GM12878 (cell line): ENCODE results near the gene XKRX. TPM values are rescaled to one million over a fixed set of nuclear protein-coding genes. Genes with fewer than 3 reads are reported as not detected.

Source experiments
- BMI1 ChIP-seq: fragments of 450-650 bp; IDR thresholded peaks from 2 replicates; pipeline ENCODE4 v1.6.1; 2016; ENCODE audit warnings: mild to moderate bottlenecking, moderate library complexity, borderline replicate concordance
- CREB1 ChIP-seq: IDR thresholded peaks from 2 replicates; pipeline ENCODE4 v1.6.1; 2012; ENCODE audit warnings: low read depth, mild to moderate bottlenecking, inconsistent platforms
- MTA2 ChIP-seq: fragments of 450-650 bp; IDR thresholded peaks from 2 replicates; pipeline ENCODE4 v1.6.1; 2016; ENCODE audit warnings: low read depth, mild to moderate bottlenecking, moderate library complexity
- ZNF274 ChIP-seq: IDR thresholded peaks from one replicate; pipeline ENCODE4 v1.8.0; 2011; ENCODE audit not compliant: insufficient read length, insufficient read depth
- polyA plus RNA-seq, 11 experiments: library from polyadenylated mRNA; depleted of rRNA in 4 of 11; unstranded in 6 of 11; stranded (reverse) in 5 of 11; fragments of >200 nt; fragmentation: Nextera tagmentation in 4 of 11; fragmentation: Illumina TruSeq in 1 of 11; extraction: Ambion mirVana in 4 of 11; extraction: Trizol in 1 of 11; gene quantifications; 1 replicate in 1 of 11; 2 replicates in 10 of 11; pipeline versions ENCODE4 v1.2.1 to v1.2.3, GENCODE V29; 2011 to 2016; ENCODE audit warnings: inconsistent platforms in 2 of 11, missing spikeins in 2 of 11, low read depth in 1 of 11
- total RNA-seq, 4 experiments: library from RNA; depleted of rRNA in 3 of 4; stranded (reverse); fragments of >200 nt in 3 of 4; fragmentation: Illumina TruSeq in 1 of 4; extraction: Trizol in 1 of 4; gene quantifications; 2 replicates each; pipeline versions ENCODE4 v1.2.1 to v1.2.3, GENCODE V29; 2013 to 2021

XKRX gene
- total and polyA plus RNA-seq, 10 of the 15 experiments (the other 5 are each of a cell fraction or from before 2014, with no cell fraction given): 0.07 to 0.30 (median 0.22) TPM; not detected in 4

DNA sequence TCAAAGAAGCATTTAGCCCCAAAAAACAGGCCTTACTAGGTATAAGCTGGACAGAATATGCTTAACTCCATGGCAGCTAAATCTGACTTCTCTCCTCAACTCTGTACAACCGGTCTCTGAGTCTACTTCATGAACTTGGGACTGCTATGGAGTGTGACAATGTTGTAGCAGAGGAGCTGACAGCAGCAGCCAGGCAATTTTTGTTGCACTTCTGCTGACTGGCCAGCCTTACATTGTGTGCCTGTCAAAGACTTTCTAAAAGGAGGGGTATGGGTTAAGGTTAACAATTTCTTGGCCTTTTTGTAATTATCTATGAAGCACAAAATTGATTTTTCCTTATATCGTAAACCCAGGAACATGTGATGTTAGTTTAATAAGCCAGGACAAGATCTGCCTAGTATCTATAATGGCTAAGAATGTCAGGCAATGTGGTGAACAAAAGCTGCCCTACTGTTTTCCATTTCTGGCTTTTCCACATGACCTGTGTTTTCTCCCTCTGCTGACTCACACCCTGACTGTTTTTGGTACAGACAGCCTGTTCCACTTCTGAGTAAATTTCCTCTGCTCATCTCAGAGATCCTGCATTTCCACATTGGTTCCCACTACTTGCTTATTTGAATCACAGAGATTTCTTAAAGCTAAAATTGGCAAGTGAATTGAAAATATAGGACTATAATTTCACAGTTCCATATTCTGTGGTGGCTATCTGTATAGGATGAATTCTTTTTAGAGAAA, 63.9 kb downstream of the XKRX start (continued):
- TF ChIP-seq BMI1 (no peak), ZNF274 (no peak), MTA2 (no peak), CREB1 (no peak)
- TF ChIP-seq, all 136 proteins: peak for 0

Other genes starting within 250 kb of the XKRX start
- 0.11 and 0.22 TPM in 2 replicates for gene SYTL4, start 196.8 kb downstream of the XKRX start, total RNA-seq (2014; rRNA removed)
- gene SYTL4, start 196.8 kb downstream of the XKRX start, total RNA-seq (2014; rRNA removed; fragmentation: Illumina TruSeq; extraction: Trizol): 0.09 and 0.31 TPM in 2 replicates
- gene SYTL4, start 196.8 kb downstream of the XKRX start, total RNA-seq (2021): 0.74 TPM in 1 of 2 replicates, not detected in the other
- not detected in 2 replicates for gene SYTL4, start 196.8 kb downstream of the XKRX start, polyA plus RNA-seq (2011; rRNA removed)
- 0.22 and 0.38 TPM in 2 replicates for gene SYTL4, start 196.8 kb downstream of the XKRX start, polyA plus RNA-seq (2014; fragmentation: Illumina TruSeq; extraction: Trizol)
- under 1 TPM; 0.13 to 0.29 TPM for gene SYTL4, start 196.8 kb downstream of the XKRX start, polyA plus RNA-seq (2014; fragmentation: Nextera tagmentation; extraction: Ambion mirVana)
- 0.15 and 0.17 TPM in 2 replicates for gene SYTL4, start 196.8 kb downstream of the XKRX start, polyA plus RNA-seq (2014; rRNA removed)
- under 1 TPM in 1 of 2 experiments, not detected in 1; 0.07 TPM for gene SYTL4, start 196.8 kb downstream of the XKRX start, polyA plus RNA-seq (2016; fragmentation: Nextera tagmentation; extraction: Ambion mirVana)
- gene CSTF2, start 108.5 kb downstream of the XKRX start, total RNA-seq (2014; rRNA removed): 34.8 and 35.6 TPM in 2 replicates
- gene CSTF2, start 108.5 kb downstream of the XKRX start, total RNA-seq (2014; rRNA removed; fragmentation: Illumina TruSeq; extraction: Trizol): 28.7 and 30.3 TPM in 2 replicates
- gene CSTF2, start 108.5 kb downstream of the XKRX start, total RNA-seq (2021): 31.9 and 35.2 TPM in 2 replicates
- 42.7 and 45.2 TPM in 2 replicates for gene CSTF2, start 108.5 kb downstream of the XKRX start, polyA plus RNA-seq (2011; rRNA removed)
- gene CSTF2, start 108.5 kb downstream of the XKRX start, polyA plus RNA-seq (2014; fragmentation: Illumina TruSeq; extraction: Trizol): 37.1 and 40.2 TPM in 2 replicates
- gene CSTF2, start 108.5 kb downstream of the XKRX start, polyA plus RNA-seq (2014; fragmentation: Nextera tagmentation; extraction: Ambion mirVana): 1 to 10 TPM; 7.7 to 9.0 TPM
- 36.5 and 36.9 TPM in 2 replicates for gene CSTF2, start 108.5 kb downstream of the XKRX start, polyA plus RNA-seq (2014; rRNA removed)
- 10 to 100 TPM; 56.9 to 66.6 TPM for gene CSTF2, start 108.5 kb downstream of the XKRX start, polyA plus RNA-seq (2016; fragmentation: Nextera tagmentation; extraction: Ambion mirVana)
- gene NOX1, start 54.6 kb downstream of the XKRX start, total RNA-seq (2014; rRNA removed): not detected in 2 replicates
- gene NOX1, start 54.6 kb downstream of the XKRX start, total RNA-seq (2014; rRNA removed; fragmentation: Illumina TruSeq; extraction: Trizol): not detected in 2 replicates
- 0.16 TPM in 1 of 2 replicates, not detected in the other for gene NOX1, start 54.6 kb downstream of the XKRX start, total RNA-seq (2021)
- gene NOX1, start 54.6 kb downstream of the XKRX start, polyA plus RNA-seq (2011; rRNA removed): not detected in 2 replicates
- 0.03 TPM in 1 of 2 replicates, not detected in the other for gene NOX1, start 54.6 kb downstream of the XKRX start, polyA plus RNA-seq (2014; fragmentation: Illumina TruSeq; extraction: Trizol)
- gene NOX1, start 54.6 kb downstream of the XKRX start, polyA plus RNA-seq (2014; fragmentation: Nextera tagmentation; extraction: Ambion mirVana): under 1 TPM in 1 of 2 experiments, not detected in 1; 0.09 TPM
- not detected in 2 replicates for gene NOX1, start 54.6 kb downstream of the XKRX start, polyA plus RNA-seq (2014; rRNA removed)
- gene NOX1, start 54.6 kb downstream of the XKRX start, polyA plus RNA-seq (2016; fragmentation: Nextera tagmentation; extraction: Ambion mirVana): under 1 TPM; 0.08 TPM
- not detected in 2 replicates for gene ARL13A, start 40.8 kb upstream of the XKRX start, total RNA-seq (2014; rRNA removed)
- not detected in 2 replicates for gene ARL13A, start 40.8 kb upstream of the XKRX start, total RNA-seq (2014; rRNA removed; fragmentation: Illumina TruSeq; extraction: Trizol)
- gene ARL13A, start 40.8 kb upstream of the XKRX start, total RNA-seq (2021): not detected in 2 replicates
- not detected in 2 replicates for gene ARL13A, start 40.8 kb upstream of the XKRX start, polyA plus RNA-seq (2011; rRNA removed)
- not detected in 2 replicates for gene ARL13A, start 40.8 kb upstream of the XKRX start, polyA plus RNA-seq (2014; fragmentation: Illumina TruSeq; extraction: Trizol)
- gene ARL13A, start 40.8 kb upstream of the XKRX start, polyA plus RNA-seq (2014; fragmentation: Nextera tagmentation; extraction: Ambion mirVana): not detected
- gene ARL13A, start 40.8 kb upstream of the XKRX start, polyA plus RNA-seq (2014; rRNA removed): not detected in 2 replicates
- gene ARL13A, start 40.8 kb upstream of the XKRX start, polyA plus RNA-seq (2016; fragmentation: Nextera tagmentation; extraction: Ambion mirVana): not detected
- 12.4 and 13.0 TPM in 2 replicates for gene TRMT2B, start 123.2 kb upstream of the XKRX start, total RNA-seq (2014; rRNA removed)
- 11.3 and 12.5 TPM in 2 replicates for gene TRMT2B, start 123.2 kb upstream of the XKRX start, total RNA-seq (2014; rRNA removed; fragmentation: Illumina TruSeq; extraction: Trizol)
- 13.0 and 14.2 TPM in 2 replicates for gene TRMT2B, start 123.2 kb upstream of the XKRX start, total RNA-seq (2021)
- gene TRMT2B, start 123.2 kb upstream of the XKRX start, polyA plus RNA-seq (2011; rRNA removed): 14.2 and 16.1 TPM in 2 replicates
- 11.7 and 13.1 TPM in 2 replicates for gene TRMT2B, start 123.2 kb upstream of the XKRX start, polyA plus RNA-seq (2014; fragmentation: Illumina TruSeq; extraction: Trizol)
- 1 to 10 TPM; 2.5 to 4.1 TPM for gene TRMT2B, start 123.2 kb upstream of the XKRX start, polyA plus RNA-seq (2014; fragmentation: Nextera tagmentation; extraction: Ambion mirVana)
- gene TRMT2B, start 123.2 kb upstream of the XKRX start, polyA plus RNA-seq (2014; rRNA removed): 11.0 and 11.3 TPM in 2 replicates
- gene TRMT2B, start 123.2 kb upstream of the XKRX start, polyA plus RNA-seq (2016; fragmentation: Nextera tagmentation; extraction: Ambion mirVana): 10 to 100 TPM; 10.5 to 10.9 TPM
- not detected in 2 replicates for gene TMEM35A, start 150.0 kb upstream of the XKRX start, total RNA-seq (2014; rRNA removed)
- gene TMEM35A, start 150.0 kb upstream of the XKRX start, total RNA-seq (2014; rRNA removed; fragmentation: Illumina TruSeq; extraction: Trizol): not detected in 2 replicates
- not detected in 2 replicates for gene TMEM35A, start 150.0 kb upstream of the XKRX start, total RNA-seq (2021)
- gene TMEM35A, start 150.0 kb upstream of the XKRX start, polyA plus RNA-seq (2011; rRNA removed): not detected in 2 replicates
- not detected in 2 replicates for gene TMEM35A, start 150.0 kb upstream of the XKRX start, polyA plus RNA-seq (2014; fragmentation: Illumina TruSeq; extraction: Trizol)
- gene TMEM35A, start 150.0 kb upstream of the XKRX start, polyA plus RNA-seq (2014; fragmentation: Nextera tagmentation; extraction: Ambion mirVana): not detected
- not detected in 2 replicates for gene TMEM35A, start 150.0 kb upstream of the XKRX start, polyA plus RNA-seq (2014; rRNA removed)
- gene TMEM35A, start 150.0 kb upstream of the XKRX start, polyA plus RNA-seq (2016; fragmentation: Nextera tagmentation; extraction: Ambion mirVana): not detected
- 25.8 and 28.8 TPM in 2 replicates for gene CENPI, start 169.3 kb upstream of the XKRX start, total RNA-seq (2014; rRNA removed)
- 22.5 and 24.3 TPM in 2 replicates for gene CENPI, start 169.3 kb upstream of the XKRX start, total RNA-seq (2014; rRNA removed; fragmentation: Illumina TruSeq; extraction: Trizol)
- gene CENPI, start 169.3 kb upstream of the XKRX start, total RNA-seq (2021): 15.8 and 18.9 TPM in 2 replicates
- gene CENPI, start 169.3 kb upstream of the XKRX start, polyA plus RNA-seq (2011; rRNA removed): 22.5 and 26.0 TPM in 2 replicates
- 18.6 and 19.5 TPM in 2 replicates for gene CENPI, start 169.3 kb upstream of the XKRX start, polyA plus RNA-seq (2014; fragmentation: Illumina TruSeq; extraction: Trizol)
- 1 to 10 TPM; 6.9 TPM for gene CENPI, start 169.3 kb upstream of the XKRX start, polyA plus RNA-seq (2014; fragmentation: Nextera tagmentation; extraction: Ambion mirVana)
- gene CENPI, start 169.3 kb upstream of the XKRX start, polyA plus RNA-seq (2014; rRNA removed): 13.4 and 14.1 TPM in 2 replicates
- 10 to 100 TPM; 13.6 to 16.1 TPM for gene CENPI, start 169.3 kb upstream of the XKRX start, polyA plus RNA-seq (2016; fragmentation: Nextera tagmentation; extraction: Ambion mirVana)